ENCODE data around the gene IL2RA.
"Not testable (repeated sequence)": the region's sequence is repeated elsewhere in the genome, so short reads cannot be mapped to it uniquely, and the experiment has no call there.

Gene IL2RA

GRCh38 chr10:6011558-6011957 is 50.6 kb downstream of the IL2RA start:
- no peak for FAIRE-seq

- no peak for FAIRE-seq
Observed at GRCh38 chr10:6010569-6010968, 51.6 kb downstream of the IL2RA start.

- FAIRE-seq = no peak
Observed at GRCh38 chr10:6009961-6010360, 52.2 kb downstream of the IL2RA start.

- FAIRE-seq = no peak
Observed at GRCh38 chr10:6009150-6009549, 53.0 kb downstream of the IL2RA start.

- no peak for FAIRE-seq
Observed at GRCh38 chr10:6008497-6009142, 53.5 kb downstream of the IL2RA start.

GRCh38 chr10:6006991-6007390 is 55.2 kb downstream of the IL2RA start:
- FAIRE-seq = no peak

GRCh38 chr10:6006546-6006945 is 55.6 kb downstream of the IL2RA start:
- no peak for FAIRE-seq

- FAIRE-seq = no peak
Observed at GRCh38 chr10:6005856-6006395, 56.2 kb downstream of the IL2RA start.

- FAIRE-seq = not testable (repeated sequence)
Observed at GRCh38 chr10:6005161-6005804, 56.9 kb downstream of the IL2RA start.

GRCh38 chr10:6002809-6003510 is 59.2 kb downstream of the IL2RA start:
- FAIRE-seq = no peak

- no peak for FAIRE-seq
Observed at GRCh38 chr10:5999440-6000165, 62.6 kb downstream of the IL2RA start.

GRCh38 chr10:5996696-5997095 is 65.5 kb downstream of the IL2RA start:
- no peak for FAIRE-seq

GRCh38 chr10:5992398-5992797 is 69.8 kb downstream of the IL2RA start:
- FAIRE-seq = no peak

- no peak for FAIRE-seq
Observed at GRCh38 chr10:5991708-5992107, 70.5 kb downstream of the IL2RA start.

GRCh38 chr10:5989756-5990155 is 72.4 kb downstream of the IL2RA start:
- no peak for FAIRE-seq

GRCh38 chr10:5988336-5988920 is 73.7 kb downstream of the IL2RA start:
- FAIRE-seq = no peak

- FAIRE-seq = no peak
Observed at GRCh38 chr10:5987747-5988146, 74.4 kb downstream of the IL2RA start.

GRCh38 chr10:5985029-5985428 is 77.1 kb downstream of the IL2RA start:
- FAIRE-seq = no peak

GRCh38 chr10:5983774-5984173 is 78.4 kb downstream of the IL2RA start:
- FAIRE-seq = no peak

- FAIRE-seq = no peak
Observed at GRCh38 chr10:5981529-5981928, 80.6 kb downstream of the IL2RA start.

GRCh38 chr10:5978230-5978489 is 84.0 kb downstream of the IL2RA start:
- FAIRE-seq = no peak

- no peak for FAIRE-seq
Observed at GRCh38 chr10:5977471-5978229, 84.5 kb downstream of the IL2RA start, which contains the start of gene IL15RA. Gene IL15RA, minus strand, starts transcription at chr10:5977543. Its CDS starts 51 bp downstream, at chr10:5977492.

All from islet of Langerhans (tissue), 1 donor.